Measurements from ENCODE around the gene CENATAC.

Gene CENATAC

DNA sequence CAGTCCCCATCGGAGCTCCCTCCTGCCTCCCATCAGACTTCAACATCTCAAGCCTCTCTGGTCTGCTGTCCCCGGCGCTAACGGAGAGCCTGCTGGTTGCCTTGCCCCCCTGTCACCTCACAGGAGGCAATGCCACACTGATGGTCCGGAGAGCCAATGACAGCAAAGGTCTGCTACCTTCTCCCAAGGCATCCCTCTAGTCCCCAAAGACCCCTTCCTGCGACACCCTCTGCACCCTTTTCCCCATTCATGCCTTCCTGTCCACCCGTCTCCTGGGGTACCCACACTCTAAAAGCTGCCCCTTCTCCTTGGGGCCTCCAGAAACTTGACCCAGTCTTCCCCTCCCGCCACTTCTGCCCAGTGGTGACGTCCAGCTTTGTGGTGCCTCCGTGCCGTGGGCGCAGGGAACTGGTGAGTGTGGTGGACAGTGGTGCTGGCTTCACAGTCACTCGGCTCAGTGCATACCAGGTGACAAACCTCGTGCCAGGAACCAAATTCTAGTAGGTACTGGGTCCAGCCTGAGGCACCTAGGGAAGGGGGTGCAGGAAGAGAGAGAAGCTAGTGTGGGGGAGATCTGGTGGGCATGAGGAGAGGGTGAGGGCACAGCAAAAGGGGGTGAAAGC, 41.0 kb upstream of the CENATAC start:
- Histone ChIP-seq H3K4me2 (ENCODE audit: low read length, poor library complexity, severe bottlenecking) (no peak overlapping the region), H3K79me1 (replicated peaks; ENCODE audit: low read length, poor library complexity, severe bottlenecking) (no peaks in the 10 kb centered on the region), H4K91ac (ENCODE audit: low read length) (no peak overlapping the region), H3K4me3 (ENCODE audit: insufficient read depth in 1 of 2, low read depth in 1 of 2, low read length in 2 of 2) (no peak overlapping the region), H3K36me3 (ENCODE audit: control insufficient read depth in 1 of 2, insufficient read depth in 2 of 2, low read depth in 1 of 2, low read length in 2 of 2) (no peaks in the 10 kb centered on the region), H2BK12ac (ENCODE audit: low read length in 2 of 2) (no peak overlapping the region), H2AK5ac (ENCODE audit: low read length, severe bottlenecking) (no peak overlapping the region), H3K4ac (ENCODE audit: low read depth in 1 of 2, low read length in 2 of 2) (no peak overlapping the region), H3K23ac (ENCODE audit: low read length in 2 of 2) (no peak overlapping the region), H3K27ac (ENCODE audit: low read length, poor library complexity, severe bottlenecking) (no peak overlapping the region), H3K14ac (ENCODE audit: low read length in 2 of 2) (no peak overlapping the region), H2BK15ac (ENCODE audit: low read depth, poor library complexity, severe bottlenecking) (no peak overlapping the region), H2BK120ac (ENCODE audit: low read depth, low read length) (no peak overlapping the region), H3K9me3 (ENCODE audit: control insufficient read depth, low read length) (no peaks in the 10 kb centered on the region), H3K4me1 (ENCODE audit: control insufficient read depth, insufficient read depth, low read depth, low read length) (no peaks in the 10 kb centered on the region), H3K27me3 (ENCODE audit: control insufficient read depth in 1 of 2, insufficient read depth in 1 of 2, low read length in 2 of 2) (peaks cover 55 to 77% of the 10 kb centered on the region in 2 experiments), H2AFZ (ENCODE audit: low read depth, low read length) (no peak overlapping the region), H3K9ac (ENCODE audit: low read length) (no peak overlapping the region), H2BK5ac (ENCODE audit: low read depth, low read length, poor library complexity, severe bottlenecking) (no peak overlapping the region), H3K18ac (ENCODE audit: low read depth in 1 of 2, low read length in 2 of 2) (no peak overlapping the region), H4K8ac (ENCODE audit: low read length) (no peak overlapping the region)
- 60% methylated on average over 14 of the region's 14 CpGs for WGBS
- DNase-seq, result no peak

DNA sequence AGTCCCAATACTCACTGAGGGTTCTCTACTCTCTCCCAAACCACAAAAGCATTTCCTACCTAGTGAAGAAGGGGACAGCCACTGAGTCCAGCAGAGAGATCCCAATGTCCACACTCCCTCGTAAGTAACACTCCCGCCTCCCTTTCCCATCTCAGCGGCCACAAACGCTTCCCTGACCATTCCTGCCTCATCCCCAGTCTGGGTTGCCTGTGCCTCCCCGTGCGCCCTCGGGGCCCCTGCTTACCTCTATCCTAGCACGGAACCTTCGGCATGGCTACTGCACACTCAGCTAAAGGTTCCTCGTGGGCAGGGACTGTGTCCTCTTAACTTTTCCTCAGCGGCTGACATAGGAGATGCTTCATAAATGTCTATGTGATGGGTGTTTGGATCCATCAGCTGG, 40.4 kb upstream of the CENATAC start:
- Histone ChIP-seq H3K23ac (ENCODE audit: low read length in 2 of 2) (no peak overlapping the region), H3K4me2 (ENCODE audit: low read length, poor library complexity, severe bottlenecking) (no peak overlapping the region), H2BK120ac (ENCODE audit: low read depth, low read length) (no peak overlapping the region), H3K9ac (ENCODE audit: low read length) (no peak overlapping the region), H3K9me3 (ENCODE audit: control insufficient read depth, low read length) (no peaks in the 10 kb centered on the region), H2AFZ (ENCODE audit: low read depth, low read length) (no peak overlapping the region), H2BK15ac (ENCODE audit: low read depth, poor library complexity, severe bottlenecking) (no peak overlapping the region), H3K27me3 (ENCODE audit: control insufficient read depth in 1 of 2, insufficient read depth in 1 of 2, low read length in 2 of 2) (peaks cover 55 to 80% of the 10 kb centered on the region in 2 experiments), H3K14ac (ENCODE audit: low read length in 2 of 2) (no peak overlapping the region), H3K79me1 (replicated peaks; ENCODE audit: low read length, poor library complexity, severe bottlenecking) (no peaks in the 10 kb centered on the region), H3K36me3 (ENCODE audit: control insufficient read depth in 1 of 2, insufficient read depth in 2 of 2, low read depth in 1 of 2, low read length in 2 of 2) (no peaks in the 10 kb centered on the region), H3K4me1 (ENCODE audit: control insufficient read depth, insufficient read depth, low read depth, low read length) (no peaks in the 10 kb centered on the region), H3K4ac (ENCODE audit: low read depth in 1 of 2, low read length in 2 of 2) (no peak overlapping the region), H4K8ac (ENCODE audit: low read length) (no peak overlapping the region), H2AK5ac (ENCODE audit: low read length, severe bottlenecking) (no peak overlapping the region), H2BK12ac (ENCODE audit: low read length in 2 of 2) (no peak overlapping the region), H3K18ac (ENCODE audit: low read depth in 1 of 2, low read length in 2 of 2) (no peak overlapping the region), H4K91ac (ENCODE audit: low read length) (no peak overlapping the region), H2BK5ac (ENCODE audit: low read depth, low read length, poor library complexity, severe bottlenecking) (no peak overlapping the region), H3K4me3 (ENCODE audit: insufficient read depth in 1 of 2, low read depth in 1 of 2, low read length in 2 of 2) (no peak overlapping the region), H3K27ac (ENCODE audit: low read length, poor library complexity, severe bottlenecking) (no peak overlapping the region)
- WGBS, result 82% methylated on average over 11 of the region's 11 CpGs
- DNase-seq, result no peak

DNA sequence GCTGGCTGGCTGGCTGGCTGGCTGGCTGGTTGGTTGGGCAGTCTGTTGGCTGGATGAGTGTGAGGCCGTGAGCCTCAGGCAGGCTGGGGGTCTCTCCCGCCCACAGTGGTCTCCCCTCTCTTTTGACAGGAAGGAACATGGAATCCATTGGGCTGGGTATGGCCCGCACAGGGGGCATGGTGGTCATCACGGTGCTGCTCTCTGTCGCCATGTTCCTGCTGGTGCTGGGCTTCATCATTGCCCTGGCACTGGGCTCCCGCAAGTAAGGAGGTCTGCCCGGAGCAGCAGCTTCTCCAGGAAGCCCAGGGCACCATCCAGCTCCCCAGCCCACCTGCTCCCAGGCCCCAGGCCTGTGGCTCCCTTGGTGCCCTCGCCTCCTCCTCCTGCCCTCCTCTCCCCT, 40.0 kb upstream of the CENATAC start:
- Histone ChIP-seq H3K27me3 (ENCODE audit: control insufficient read depth in 1 of 2, insufficient read depth in 1 of 2, low read length in 2 of 2) (peaks cover 53 to 79% of the 10 kb centered on the region in 2 experiments), H3K36me3 (ENCODE audit: control insufficient read depth in 1 of 2, insufficient read depth in 2 of 2, low read depth in 1 of 2, low read length in 2 of 2) (no peaks in the 10 kb centered on the region), H3K14ac (ENCODE audit: low read length in 2 of 2) (no peak overlapping the region), H3K18ac (ENCODE audit: low read depth in 1 of 2, low read length in 2 of 2) (no peak overlapping the region), H3K27ac (ENCODE audit: low read length, poor library complexity, severe bottlenecking) (no peak overlapping the region), H2BK120ac (ENCODE audit: low read depth, low read length) (no peak overlapping the region), H2BK15ac (ENCODE audit: low read depth, poor library complexity, severe bottlenecking) (no peak overlapping the region), H3K9me3 (ENCODE audit: control insufficient read depth, low read length) (no peaks in the 10 kb centered on the region), H3K79me1 (replicated peaks; ENCODE audit: low read length, poor library complexity, severe bottlenecking) (no peaks in the 10 kb centered on the region), H3K4me3 (ENCODE audit: insufficient read depth in 1 of 2, low read depth in 1 of 2, low read length in 2 of 2) (no peak overlapping the region), H3K4ac (ENCODE audit: low read depth in 1 of 2, low read length in 2 of 2) (no peak overlapping the region), H4K8ac (ENCODE audit: low read length) (no peak overlapping the region), H3K4me1 (ENCODE audit: control insufficient read depth, insufficient read depth, low read depth, low read length) (no peaks in the 10 kb centered on the region), H2BK5ac (ENCODE audit: low read depth, low read length, poor library complexity, severe bottlenecking) (no peak overlapping the region), H3K9ac (ENCODE audit: low read length) (no peak overlapping the region), H2BK12ac (ENCODE audit: low read length in 2 of 2) (no peak overlapping the region), H2AK5ac (ENCODE audit: low read length, severe bottlenecking) (no peak overlapping the region), H3K23ac (ENCODE audit: low read length in 2 of 2) (no peak overlapping the region), H3K4me2 (ENCODE audit: low read length, poor library complexity, severe bottlenecking) (no peak overlapping the region), H4K91ac (ENCODE audit: low read length) (no peak overlapping the region), H2AFZ (ENCODE audit: low read depth, low read length) (no peak overlapping the region)
- no peak for DNase-seq
- WGBS, result 91% methylated on average over 8 of the region's 8 CpGs

DNA sequence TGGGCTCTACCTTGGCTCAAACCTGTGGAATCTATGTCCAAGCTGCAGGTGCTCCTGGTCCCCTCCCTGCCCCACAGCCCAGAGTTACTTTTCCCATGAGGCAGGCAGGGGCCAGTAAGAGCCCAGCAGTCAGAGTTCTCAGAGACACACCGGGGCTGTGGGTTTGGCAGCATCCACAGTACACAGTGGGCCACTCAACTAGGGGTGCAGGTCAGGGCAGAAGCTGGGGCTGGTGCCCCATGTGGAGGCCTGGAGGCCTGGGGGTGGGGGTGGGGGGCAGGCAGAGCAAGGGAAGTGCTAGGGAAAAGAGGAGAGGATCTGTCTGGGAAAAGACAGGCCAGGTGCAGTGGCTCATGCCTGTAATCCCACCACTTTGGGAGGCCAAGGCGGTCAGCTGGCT, 39.4 kb upstream of the CENATAC start:
- no peak overlapping the region for H2AFZ ChIP-seq (ENCODE audit: low read depth, low read length)
- H2BK5ac ChIP-seq (ENCODE audit: low read depth, low read length, poor library complexity, severe bottlenecking), result no peak overlapping the region
- no peak overlapping the region for H4K91ac ChIP-seq (ENCODE audit: low read length)
- no peak for DNase-seq
- H3K9me3 ChIP-seq (ENCODE audit: control insufficient read depth, low read length), result no peaks in the 10 kb centered on the region
- H3K18ac ChIP-seq (ENCODE audit: low read depth in 1 of 2, low read length in 2 of 2), result no peak overlapping the region
- no peak overlapping the region for H3K4me3 ChIP-seq (ENCODE audit: insufficient read depth in 1 of 2, low read depth in 1 of 2, low read length in 2 of 2)
- no peaks in the 10 kb centered on the region for H3K36me3 ChIP-seq (ENCODE audit: control insufficient read depth in 1 of 2, insufficient read depth in 2 of 2, low read depth in 1 of 2, low read length in 2 of 2)
- no peak overlapping the region for H3K23ac ChIP-seq (ENCODE audit: low read length in 2 of 2)
- peaks cover 47 to 75% of the 10 kb centered on the region in 2 experiments for H3K27me3 ChIP-seq (ENCODE audit: control insufficient read depth in 1 of 2, insufficient read depth in 1 of 2, low read length in 2 of 2)
- no peak overlapping the region for H3K9ac ChIP-seq (ENCODE audit: low read length)
- H3K4ac ChIP-seq (ENCODE audit: low read depth in 1 of 2, low read length in 2 of 2), result no peak overlapping the region
- H3K14ac ChIP-seq (ENCODE audit: low read length in 2 of 2), result no peak overlapping the region
- no peak overlapping the region for H2BK12ac ChIP-seq (ENCODE audit: low read length in 2 of 2)
- H2BK120ac ChIP-seq (ENCODE audit: low read depth, low read length), result no peak overlapping the region
- no peak overlapping the region for H2AK5ac ChIP-seq (ENCODE audit: low read length, severe bottlenecking)
- H2BK15ac ChIP-seq (ENCODE audit: low read depth, poor library complexity, severe bottlenecking), result no peak overlapping the region
- H4K8ac ChIP-seq (ENCODE audit: low read length), result no peak overlapping the region
- H3K27ac ChIP-seq (ENCODE audit: low read length, poor library complexity, severe bottlenecking), result no peak overlapping the region
- no peaks in the 10 kb centered on the region for H3K4me1 ChIP-seq (ENCODE audit: control insufficient read depth, insufficient read depth, low read depth, low read length)
- H3K79me1 ChIP-seq (replicated peaks; ENCODE audit: low read length, poor library complexity, severe bottlenecking), result no peaks in the 10 kb centered on the region
- 78% methylated on average over 2 of the region's 2 CpGs for WGBS
- no peak overlapping the region for H3K4me2 ChIP-seq (ENCODE audit: low read length, poor library complexity, severe bottlenecking)
